GM19238 (cell line): Measurements from ENCODE around the gene LLCFC1.

Experiments
- DNase-seq: peaks from one replicate; pipeline ENCODE4 v3.0.0; 2011; ENCODE audit warnings: low spot score; ENCODE audit not compliant: insufficient read length

Gene LLCFC1

GRCh38 chr7:142910031-142910433, 29.3 kb upstream of the LLCFC1 start:
- DNase-seq = no peak

DNA sequence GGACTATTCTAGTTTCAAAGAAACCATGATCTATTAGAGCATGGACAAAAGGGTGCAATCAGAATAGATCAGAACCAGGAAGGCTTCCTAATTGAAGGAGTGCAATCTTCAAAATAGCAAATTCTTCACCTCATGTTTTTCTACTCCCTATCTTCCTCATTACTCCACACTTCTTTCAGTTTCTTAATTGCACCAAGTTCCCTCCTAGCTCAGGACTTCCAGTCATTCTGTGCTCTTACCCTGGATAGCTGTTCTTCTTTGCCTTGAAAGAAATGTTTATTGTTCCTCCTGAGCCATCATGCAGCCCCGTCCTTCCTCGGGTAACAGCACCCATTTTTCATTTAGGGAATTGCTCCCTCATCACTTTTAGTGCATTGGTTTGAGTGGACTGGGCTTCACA, 28.8 kb upstream of the LLCFC1 start:
- DNase-seq = no peak

- DNase-seq = no peak
Observed at GRCh38 chr7:142913051-142913450, 26.2 kb upstream of the LLCFC1 start.

GRCh38 chr7:142913566-142913965, 25.7 kb upstream of the LLCFC1 start:
- DNase-seq = no peak

DNA sequence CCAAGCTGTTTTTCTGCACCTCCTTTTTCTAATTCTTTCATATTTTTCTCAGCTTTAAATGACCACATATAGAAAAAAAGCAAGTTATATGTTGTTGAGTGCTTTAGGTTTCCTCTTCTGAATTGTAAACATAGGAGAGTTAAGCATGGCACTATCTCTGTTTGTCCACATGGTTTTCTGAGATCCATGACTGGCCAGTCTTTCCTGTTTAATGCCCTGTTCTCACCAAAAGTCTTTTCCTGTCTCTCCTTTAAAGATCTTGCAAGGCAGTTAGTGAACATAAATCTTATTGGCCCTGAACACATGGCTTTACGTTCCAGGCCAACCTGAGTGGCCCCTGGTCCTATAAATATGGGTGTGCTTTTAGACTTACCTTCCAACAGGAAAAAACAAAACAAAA, 25.2 kb upstream of the LLCFC1 start:
- no peak for DNase-seq

GRCh38 chr7:142915315-142915714, 24.0 kb upstream of the LLCFC1 start:
- DNase-seq = no peak

GRCh38 chr7:142916508-142916907, 22.8 kb upstream of the LLCFC1 start:
- DNase-seq = no peak

GRCh38 chr7:142917447-142917846, 21.8 kb upstream of the LLCFC1 start:
- no peak for DNase-seq

GRCh38 chr7:142918901-142919300, 20.4 kb upstream of the LLCFC1 start:
- DNase-seq = no peak

- no peak for DNase-seq
Observed at GRCh38 chr7:142919656-142920055, 19.6 kb upstream of the LLCFC1 start.

- no peak for DNase-seq
Observed at GRCh38 chr7:142923391-142923790, 15.9 kb upstream of the LLCFC1 start.

DNA sequence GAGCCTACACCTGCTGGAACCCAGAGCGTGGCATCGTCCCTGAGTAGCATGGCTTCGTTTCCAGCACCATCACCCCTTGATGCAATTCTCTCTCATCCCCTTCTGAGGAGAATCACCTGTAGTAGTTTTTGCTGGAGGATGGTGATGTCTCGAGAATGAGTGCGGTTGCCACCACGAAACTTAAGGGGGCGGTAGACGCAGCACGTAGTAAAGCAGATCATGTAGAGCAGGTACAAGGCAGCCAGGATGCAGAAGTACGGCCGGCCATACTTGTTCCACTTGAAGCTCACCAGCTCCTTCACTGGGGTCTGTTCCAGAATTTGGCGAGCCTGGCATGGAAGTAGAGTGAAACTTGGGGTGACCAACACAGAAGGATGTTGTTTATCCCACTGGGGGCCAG, 13.9 kb upstream of the LLCFC1 start:
- no peak for DNase-seq

DNA sequence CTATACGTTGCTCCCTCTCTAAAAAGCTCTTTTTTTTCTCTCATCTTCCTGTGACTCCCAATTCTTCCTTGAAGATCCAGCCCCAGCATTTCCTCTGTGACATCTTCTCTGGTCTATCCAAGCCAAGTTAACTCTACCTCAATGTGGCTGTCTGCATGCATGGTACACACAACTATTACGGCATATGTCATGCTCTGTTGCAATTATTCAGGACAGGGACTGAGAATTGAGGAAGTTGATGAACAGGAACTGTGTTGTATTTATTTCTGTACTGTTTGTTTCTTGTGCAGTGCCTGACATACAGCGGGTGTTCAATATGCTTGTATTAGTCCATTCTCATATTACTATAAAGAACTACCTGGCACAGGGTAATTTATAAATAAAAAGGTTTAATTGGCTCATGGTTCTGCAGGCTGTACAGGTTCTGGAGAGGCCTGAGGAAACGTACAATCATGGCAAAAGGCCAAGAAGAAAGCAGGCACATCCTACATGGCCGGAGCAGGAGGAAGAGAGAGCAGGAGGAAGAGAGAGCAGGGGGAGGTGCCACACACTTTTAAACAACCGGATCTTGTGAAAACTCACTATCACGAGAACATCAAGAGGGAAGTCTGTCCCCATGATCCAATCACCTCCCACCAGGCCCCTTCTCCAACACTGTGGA, 12.1 kb upstream of the LLCFC1 start:
- no peak for DNase-seq

DNA sequence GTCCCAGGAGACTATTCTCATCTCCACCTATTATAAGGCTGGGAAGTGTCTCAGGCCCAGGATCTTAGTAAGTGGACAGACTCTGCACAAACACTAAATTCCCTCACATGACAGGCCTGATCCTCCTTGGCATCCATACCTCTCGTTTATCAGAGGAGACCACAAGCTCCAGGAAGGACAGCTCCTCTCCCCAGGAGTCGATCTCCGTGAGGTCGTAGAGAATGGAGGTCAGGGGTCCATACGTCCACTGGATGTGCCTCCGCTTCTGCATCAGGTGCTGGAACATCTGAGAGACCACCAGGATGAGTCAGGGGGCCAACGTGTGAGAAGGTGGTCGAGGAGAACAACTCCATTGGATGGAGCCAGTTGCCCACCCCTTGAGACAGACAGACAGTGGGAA, 11.3 kb upstream of the LLCFC1 start:
- no peak for DNase-seq

GRCh38 chr7:142930126-142930730, 9.1 kb upstream of the LLCFC1 start:
- DNase-seq = no peak

GRCh38 chr7:142932386-142933091, 6.7 kb upstream of the LLCFC1 start:
- DNase-seq = no peak

GRCh38 chr7:142933092-142933475, 6.2 kb upstream of the LLCFC1 start:
- no peak for DNase-seq

GRCh38 chr7:142933624-142934023, 5.7 kb upstream of the LLCFC1 start, which contains the start of gene TRPV5:
TSS of gene TRPV5 (minus strand) at chr7:142933746. CDS start at chr7:142933459, 287 bp downstream.
- no peak for DNase-seq

DNA sequence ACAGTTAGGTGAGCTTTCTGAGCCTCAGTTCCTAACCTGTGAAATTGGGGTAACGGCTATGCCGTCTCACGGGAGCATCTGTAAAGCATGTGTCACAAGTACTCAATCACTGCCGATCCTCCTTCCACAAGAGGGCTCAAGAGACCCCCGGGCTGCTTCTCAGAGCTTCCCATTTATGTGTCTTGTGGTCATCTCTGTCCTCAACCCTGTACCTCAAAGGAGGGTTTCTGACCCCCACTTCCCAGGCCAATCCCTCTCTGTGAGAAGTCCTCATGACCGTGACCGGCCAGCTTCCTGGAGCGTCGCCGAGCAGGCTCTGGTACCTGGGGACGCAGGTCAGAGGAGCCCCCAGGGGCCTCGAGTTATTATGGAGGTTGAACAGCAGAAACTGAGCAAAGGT, 5.2 kb upstream of the LLCFC1 start:
- DNase-seq = no peak

GRCh38 chr7:142935941-142936565, 3.2 kb upstream of the LLCFC1 start:
- no peak for DNase-seq

- no peak for DNase-seq
Observed at GRCh38 chr7:142938611-142939010, 673 bp upstream of the LLCFC1 start.

DNA sequence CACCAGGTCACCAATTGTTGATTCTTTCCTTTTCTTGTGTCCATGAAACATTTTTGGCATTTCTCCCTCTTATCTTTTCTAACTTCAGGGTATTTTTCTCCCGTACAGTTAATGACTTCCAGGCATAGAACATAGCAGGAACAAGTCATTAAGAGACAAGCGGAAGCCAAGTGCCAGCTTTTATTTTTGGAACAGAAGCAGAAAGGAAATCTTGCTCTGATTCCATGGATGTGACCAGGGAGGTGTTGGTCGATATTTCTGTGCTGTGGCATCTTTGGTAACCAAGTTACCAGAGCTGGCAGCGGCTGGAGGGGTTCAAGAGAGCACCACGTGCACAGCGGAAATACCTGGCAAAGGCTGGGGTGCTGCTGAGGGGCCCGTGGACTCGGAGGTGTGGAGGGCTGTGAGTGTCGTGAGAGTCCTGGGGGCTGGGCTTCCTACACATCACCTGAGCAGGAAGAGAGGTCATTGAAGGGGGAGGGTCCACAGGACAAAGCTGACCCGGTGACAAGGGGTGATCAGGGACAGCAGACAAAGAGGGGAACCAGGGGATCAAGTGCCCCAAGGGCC, 1.8 kb downstream of the LLCFC1 start:
- DNase-seq = no peak
